Adipocyte (in vitro differentiated cells): ENCODE results near the gene HBG1.
"Not testable (repeated sequence)": the region's sequence is repeated elsewhere in the genome, so short reads cannot be mapped to it uniquely, and the experiment has no call there.

Source experiments
- DNase-seq: peaks from one replicate; pipeline ENCODE4 v3.0.0-alpha.2; 2015; ENCODE audit warnings: low read depth
- H3K27me3 ChIP-seq: replicated peaks from 2 replicates; pipeline ENCODE4 v1.7.0; 2013; ENCODE audit warnings: mild to moderate bottlenecking, low read length, moderate library complexity; ENCODE audit not compliant: control insufficient read depth, insufficient read depth
- H3K36me3 ChIP-seq: 2 replicates; pipeline ENCODE4 v1.7.0; 2013; ENCODE audit warnings: low read length, mild to moderate bottlenecking, moderate library complexity; ENCODE audit not compliant: control insufficient read depth, insufficient read depth, severe bottlenecking
- H3K4me1 ChIP-seq: 2 replicates; pipeline ENCODE4 v1.7.0; 2013; ENCODE audit warnings: mild to moderate bottlenecking, low read length, moderate library complexity; ENCODE audit not compliant: control insufficient read depth, insufficient read depth
- H3K4me3 ChIP-seq: 2 replicates; pipeline ENCODE4 v1.7.0; 2013; ENCODE audit warnings: mild to moderate bottlenecking, low read length, moderate library complexity
- H3K9ac ChIP-seq: 2 replicates; pipeline ENCODE4 v1.7.0; 2013; ENCODE audit warnings: mild to moderate bottlenecking, low read length, moderate library complexity
- H3K9me3 ChIP-seq: 2 replicates; pipeline ENCODE4 v1.7.0; 2013; ENCODE audit warnings: mild to moderate bottlenecking, low read length, moderate library complexity; ENCODE audit not compliant: control insufficient read depth

Gene HBG1

GRCh38 chr11:5254023-5254422 is 4.4 kb upstream of the HBG1 start:
- H3K4me3 ChIP-seq, H3K36me3 ChIP-seq, H3K9ac ChIP-seq, DNase-seq, H3K4me1 ChIP-seq, H3K9me3 ChIP-seq: not testable (repeated sequence)
- peaks cover 13% of the 10 kb centered on the region for H3K27me3 ChIP-seq

- peaks cover 13% of the 10 kb centered on the region for H3K27me3 ChIP-seq
- not testable (repeated sequence) for H3K36me3 ChIP-seq, H3K9ac ChIP-seq, H3K4me3 ChIP-seq, DNase-seq, H3K4me1 ChIP-seq, H3K9me3 ChIP-seq
These were observed 3.8 kb upstream of the HBG1 start for GRCh38 chr11:5253440-5253839.

- no peaks in the 10 kb centered on the region for H3K9me3 ChIP-seq
- H3K36me3 ChIP-seq: no peaks in the 10 kb centered on the region
- peaks cover 8% of the 10 kb centered on the region for H3K4me1 ChIP-seq
- no peak overlapping the region for H3K9ac ChIP-seq
- H3K4me3 ChIP-seq: no peak overlapping the region
- DNase-seq: no peak
- H3K27me3 ChIP-seq: peaks cover 13% of the 10 kb centered on the region
These were observed 3.2 kb upstream of the HBG1 start for GRCh38 chr11:5252919-5253265.

- Histone ChIP-seq H3K36me3 (no peaks in the 10 kb centered on the region), H3K9ac (no peak overlapping the region), H3K9me3 (no peaks in the 10 kb centered on the region), H3K4me3 (no peak overlapping the region), H3K4me1 (peaks cover 8% of the 10 kb centered on the region), H3K27me3 (peaks cover 13% of the 10 kb centered on the region)
- no peak for DNase-seq
These were observed 2.7 kb upstream of the HBG1 start for GRCh38 chr11:5252192-5252918.

GRCh38 chr11:5251746-5252145 is 2.1 kb upstream of the HBG1 start:
- no peak for DNase-seq
- peaks cover 13% of the 10 kb centered on the region for H3K27me3 ChIP-seq
- no peak overlapping the region for H3K4me3 ChIP-seq
- H3K4me1 ChIP-seq: peaks cover 8% of the 10 kb centered on the region
- no peaks in the 10 kb centered on the region for H3K9me3 ChIP-seq
- no peak overlapping the region for H3K9ac ChIP-seq
- H3K36me3 ChIP-seq: no peaks in the 10 kb centered on the region

GRCh38 chr11:5250543-5251204 is 1.0 kb upstream of the HBG1 start:
- Histone ChIP-seq H3K27me3 (peaks cover 13% of the 10 kb centered on the region), H3K4me1 (peaks cover 8% of the 10 kb centered on the region), H3K9ac (no peak overlapping the region), H3K4me3 (no peak overlapping the region), H3K36me3 (no peaks in the 10 kb centered on the region), H3K9me3 (no peaks in the 10 kb centered on the region)
- no peak for DNase-seq

GRCh38 chr11:5248498-5248897 is 1.2 kb downstream of the HBG1 start:
- DNase-seq: not testable (repeated sequence)

GRCh38 chr11:5247472-5248192 is 2.0 kb downstream of the HBG1 start:
- no peak for DNase-seq
- Histone ChIP-seq H3K4me3 (no peak overlapping the region), H3K27me3 (peaks cover 13% of the 10 kb centered on the region), H3K36me3 (no peaks in the 10 kb centered on the region), H3K9me3 (no peaks in the 10 kb centered on the region), H3K4me1 (no peaks in the 10 kb centered on the region), H3K9ac (no peak overlapping the region)

More at GRCh38 chr11:5248498-5248897, 1.2 kb downstream of the HBG1 start:
- peaks cover 18% of the 10 kb centered on the region for H3K27me3 ChIP-seq
- not testable (repeated sequence) for H3K4me1 ChIP-seq, H3K36me3 ChIP-seq, H3K9me3 ChIP-seq, H3K9ac ChIP-seq, H3K4me3 ChIP-seq

GRCh38 chr11:5246772-5247471 is 2.7 kb downstream of the HBG1 start:
- Histone ChIP-seq H3K9me3 (no peaks in the 10 kb centered on the region), H3K27me3 (peaks cover 6% of the 10 kb centered on the region), H3K36me3 (no peaks in the 10 kb centered on the region), H3K9ac (no peak overlapping the region), H3K4me1 (no peaks in the 10 kb centered on the region), H3K4me3 (no peak overlapping the region)
- no peak for DNase-seq

- no peak for DNase-seq
- Histone ChIP-seq H3K4me1 (no peaks in the 10 kb centered on the region), H3K9me3 (no peaks in the 10 kb centered on the region), H3K27me3 (peaks cover 5% of the 10 kb centered on the region), H3K9ac (no peak overlapping the region), H3K4me3 (no peak overlapping the region), H3K36me3 (no peaks in the 10 kb centered on the region)
These were observed 4.5 kb downstream of the HBG1 start for GRCh38 chr11:5245155-5245554.

GRCh38 chr11:5243816-5244180 is 5.9 kb downstream of the HBG1 start:
- Histone ChIP-seq H3K9me3 (no peaks in the 10 kb centered on the region), H3K27me3 (peaks cover 5% of the 10 kb centered on the region)
- DNase-seq: no peak

More at GRCh38 chr11:5243816-5244180, 5.9 kb downstream of the HBG1 start:
- Histone ChIP-seq H3K4me1 (no peaks in the 10 kb centered on the region), H3K4me3 (no peak overlapping the region), H3K36me3 (no peaks in the 10 kb centered on the region), H3K9ac (no peak overlapping the region)
